HG02885 (cell line): ENCODE results near the gene VAPB.
"Not testable (repeated sequence)": the region's sequence is repeated elsewhere in the genome, so short reads cannot be mapped to it uniquely, and the experiment has no call there.

Experiments used
- ATAC-seq: cut with Tn5 transposase; IDR thresholded peaks from one replicate; pipeline ENCODE4 v1.9.1; 2021; ENCODE audit warnings: mild to moderate bottlenecking; ENCODE audit not compliant: unreplicated experiment, poor library complexity

Gene VAPB

GRCh38 chr20:58388882-58389323, at the start of gene VAPB:
TSS of gene VAPB (plus strand) at chr20:58389229. CDS start at chr20:58389460, 231 bp downstream.
- peak; percentile 97 for ATAC-seq

- ATAC-seq: no peak
Measured at GRCh38 chr20:58339741-58340140, 49.3 kb upstream of the VAPB start.

GRCh38 chr20:58340151-58340550, 48.9 kb upstream of the VAPB start:
- no peak for ATAC-seq

- ATAC-seq: no peak
Measured at GRCh38 chr20:58340853-58341252, 48.2 kb upstream of the VAPB start.

- no peak for ATAC-seq
Measured at GRCh38 chr20:58342104-58342945, 46.7 kb upstream of the VAPB start.

GRCh38 chr20:58344741-58345140, 44.3 kb upstream of the VAPB start:
- ATAC-seq: no peak

GRCh38 chr20:58349570-58349969, 39.5 kb upstream of the VAPB start:
- no peak for ATAC-seq

GRCh38 chr20:58352468-58352867, 36.6 kb upstream of the VAPB start:
- no peak for ATAC-seq

GRCh38 chr20:58359441-58359840, 29.6 kb upstream of the VAPB start:
- ATAC-seq: no peak

- no peak for ATAC-seq
Measured at GRCh38 chr20:58360936-58361335, 28.1 kb upstream of the VAPB start.

GRCh38 chr20:58361481-58362205, 27.4 kb upstream of the VAPB start:
- ATAC-seq: no peak

- ATAC-seq: no peak
Measured at GRCh38 chr20:58362206-58362516, 26.9 kb upstream of the VAPB start.

- no peak for ATAC-seq
Measured at GRCh38 chr20:58362970-58363369, 26.1 kb upstream of the VAPB start.

GRCh38 chr20:58366866-58367265, 22.2 kb upstream of the VAPB start:
- ATAC-seq: no peak

- no peak for ATAC-seq
Measured at GRCh38 chr20:58372806-58373205, 16.2 kb upstream of the VAPB start.

GRCh38 chr20:58373296-58373695, 15.7 kb upstream of the VAPB start:
- not testable (repeated sequence) for ATAC-seq

- ATAC-seq: no peak
Measured at GRCh38 chr20:58374027-58374850, 14.8 kb upstream of the VAPB start.

GRCh38 chr20:58374906-58375758, 13.9 kb upstream of the VAPB start:
- no peak for ATAC-seq

- no peak for ATAC-seq
Measured at GRCh38 chr20:58375759-58376352, 13.2 kb upstream of the VAPB start.

- ATAC-seq: no peak
Measured at GRCh38 chr20:58377017-58377416, 12.0 kb upstream of the VAPB start.
